ENCODE results near the gene ANKRD33B. TPM values are rescaled to one million over a fixed set of nuclear protein-coding genes. Genes with fewer than 3 reads are reported as not detected.

ANKRD33B gene
- total RNA-seq, 4 donors from 2014 or later: 5.6 to 10.7 (median 8.2) TPM

- no peak for TF ChIP-seq CTCF (IDR thresholded peaks at IDR 0.05; ENCODE audit: low read depth)
Measured at GRCh38 chr5:10673017-10673389, 109.1 kb downstream of the ANKRD33B start.

- TF ChIP-seq CTCF (IDR thresholded peaks at IDR 0.05; ENCODE audit: low read depth): no peak
Measured at GRCh38 chr5:10673407-10673806, 109.5 kb downstream of the ANKRD33B start.

- no peak for TF ChIP-seq CTCF (IDR thresholded peaks at IDR 0.05; ENCODE audit: low read depth)
Measured at GRCh38 chr5:10674096-10674495, 110.2 kb downstream of the ANKRD33B start.

- no peak for TF ChIP-seq CTCF (IDR thresholded peaks at IDR 0.05; ENCODE audit: low read depth)
Measured at GRCh38 chr5:10674582-10674981, 110.7 kb downstream of the ANKRD33B start.

- TF ChIP-seq CTCF (IDR thresholded peaks at IDR 0.05; ENCODE audit: low read depth): no peak
Measured at GRCh38 chr5:10675177-10675700, 111.4 kb downstream of the ANKRD33B start.

GRCh38 chr5:10676224-10676623 lies 112.4 kb downstream of the ANKRD33B start:
- TF ChIP-seq CTCF (IDR thresholded peaks at IDR 0.05; ENCODE audit: low read depth): no peak

- no peak for TF ChIP-seq CTCF (IDR thresholded peaks at IDR 0.05; ENCODE audit: low read depth)
Measured at GRCh38 chr5:10676946-10677345, 113.1 kb downstream of the ANKRD33B start.

Measured in subcutaneous adipose tissue (tissue), 4 donors.